K562 (cell line): Measurements from ENCODE around the gene DHRS12. TPM values are rescaled to one million over a fixed set of nuclear protein-coding genes. Genes with fewer than 3 reads are reported as not detected.

ENCODE experiments used
- ATAC-seq: fragments of 200-7000 bp; cut with Tn5 transposase; 3 replicates; pipeline ENCODE4 v1.9.1; 2020; ENCODE audit warnings: moderate library complexity
- BruUV-seq: library from RNA; stranded (reverse); fragments of 400-500 nt; replicated peaks from 2 replicates; lab custom pipeline; 2021; lab: Mats Ljungman, UMichigan
- CTCF ChIA-PET: fragments of 300-600 bp; formaldehyde crosslinking; extraction: SDS; loops from one replicate; lab custom pipeline; 2021; ENCODE audit warnings: low intra/inter-chr PET ratio; lab: Yijun Ruan, JAX
- POLR2A ChIA-PET: fragments of 300-600, 350-650 bp; sonication (Branson Sonifier 250); formaldehyde crosslinking; extraction: SDS; loops from one replicate; lab custom pipeline; 2021; ENCODE audit warnings: antibody characterized with exemption, inconsistent platforms; lab: Yijun Ruan, JAX
- DNase-seq, 4 experiments: peaks; one replicate each; pipeline versions ENCODE4 v3.0.0 to v3.0.0-alpha.2; 2011 to 2018; ENCODE audit warnings: low spot score in 3 of 4, mixed read lengths in 3 of 4; ENCODE audit errors: extremely low read depth in 1 of 4
- FAIRE-seq: peaks from 2 replicates; lab custom pipeline; 2011; peaks lifted over from hg19 to GRCh38; lab: Jason Lieb, UNC
- H2AFZ ChIP-seq: 2 replicates; pipeline ENCODE4 v1.6.0; 2011; ENCODE audit warnings: low read depth, low read length, control low read depth, inconsistent platforms
- H3K27ac ChIP-seq: fragments of 200-600 bp; 3 replicates; pipeline ENCODE4 v1.8.0; 2011; ENCODE audit warnings: low read depth, mild to moderate bottlenecking, control low read depth, inconsistent platforms, low read length, moderate library complexity, mixed read lengths; ENCODE audit errors: extremely low read depth
- H3K27me3 ChIP-seq, 2 experiments: fragments of 300-600 bp in 1 of 2; 2 replicates in 1 of 2; 3 replicates in 1 of 2; pipeline versions ENCODE4 v1.6.0 to v1.8.0; 2011; ENCODE audit warnings: inconsistent platforms in 2 of 2, low read length in 2 of 2, mild to moderate bottlenecking in 1 of 2, mixed read lengths in 1 of 2, moderate library complexity in 1 of 2; ENCODE audit not compliant: control insufficient read depth in 2 of 2, insufficient read depth in 2 of 2
- H3K36me3 ChIP-seq: fragments of 300-600 bp; 3 replicates; pipeline ENCODE4 v1.8.0; 2011; ENCODE audit warnings: mild to moderate bottlenecking, low read length, inconsistent platforms; ENCODE audit not compliant: control insufficient read depth, insufficient read depth
- H3K4me1 ChIP-seq, 2 experiments: fragments of 200-600 bp in 1 of 2; replicated peaks in 1 of 2; 2 replicates in 1 of 2; 3 replicates in 1 of 2; pipeline versions ENCODE4 v1.5.1 to v1.8.0; 2011; ENCODE audit warnings: inconsistent platforms in 2 of 2, low read length in 2 of 2, mild to moderate bottlenecking in 1 of 2, mixed read lengths in 1 of 2, moderate library complexity in 1 of 2; ENCODE audit not compliant: control insufficient read depth in 2 of 2, insufficient read depth in 2 of 2
- H3K4me2 ChIP-seq: 2 replicates; pipeline ENCODE4 v1.6.1; 2011; ENCODE audit warnings: low read length, control low read depth, inconsistent platforms, mixed read lengths; ENCODE audit not compliant: insufficient read depth
- H3K4me3 ChIP-seq: fragments of 200-600 bp; sonication (generic), shearing (Covaris generic); 2 replicates; pipeline ENCODE4 v1.5.1; 2016; ENCODE audit warnings: control low read depth, inconsistent platforms
- H3K79me2 ChIP-seq: fragments of 200-600 bp; 3 replicates; pipeline ENCODE4 v1.8.0; 2011; ENCODE audit warnings: low read length, inconsistent platforms; ENCODE audit not compliant: control insufficient read depth, insufficient read depth
- H3K9ac ChIP-seq, 2 experiments: 2 replicates each; pipeline versions ENCODE4 v1.6.0 to v1.6.1; 2011; ENCODE audit warnings: low read depth in 2 of 2, low read length in 2 of 2, control low read depth in 1 of 2, inconsistent platforms in 1 of 2, mild to moderate bottlenecking in 1 of 2, mixed read lengths in 1 of 2; ENCODE audit not compliant: insufficient read depth in 1 of 2
- H3K9me1 ChIP-seq: one replicate; pipeline ENCODE4 v1.6.0; 2011; ENCODE audit warnings: inconsistent platforms, mild to moderate bottlenecking, low read length, moderate library complexity; ENCODE audit not compliant: control insufficient read depth, insufficient read depth
- H3K9me3 ChIP-seq: replicated peaks from 2 replicates; pipeline ENCODE4 v1.5.1; 2011; ENCODE audit warnings: low read depth, low read length, inconsistent platforms; ENCODE audit not compliant: control insufficient read depth, insufficient read depth
- H4K20me1 ChIP-seq: replicated peaks from 2 replicates; pipeline ENCODE4 v1.6.1; 2011; ENCODE audit warnings: low read length, inconsistent platforms, mixed read lengths; ENCODE audit not compliant: control insufficient read depth, insufficient read depth
- BDP1 ChIP-seq: IDR thresholded peaks from 3 replicates; pipeline ENCODE4 v1.6.1; 2011; ENCODE audit not compliant: insufficient read length, insufficient read depth
- CBX3 ChIP-seq, 2 experiments: IDR thresholded peaks; 1 replicate in 1 of 2; 2 replicates in 1 of 2; pipeline ENCODE4 v1.6.1; 2012; ENCODE audit warnings: inconsistent platforms in 2 of 2, low read length in 2 of 2, borderline replicate concordance in 1 of 2, control low read depth in 1 of 2
- FOS ChIP-seq: IDR thresholded peaks from 3 replicates; pipeline ENCODE4 v1.6.1; 2011; ENCODE audit not compliant: insufficient read length; ENCODE audit errors: extremely low read depth
- HDAC3 ChIP-seq: fragments of 450-650 bp; IDR thresholded peaks from 2 replicates; pipeline ENCODE4 v1.6.1; 2018; ENCODE audit warnings: borderline replicate concordance, mild to moderate bottlenecking, moderate library complexity; ENCODE audit not compliant: partially characterized antibody
- HMG20B ChIP-seq: fragments of 250-450 bp; sonication (Bioruptor Pico); IDR thresholded peaks from 2 replicates; pipeline ENCODE4 v1.5.0; 2021; ENCODE audit warnings: mild to moderate bottlenecking
- NEUROD1 ChIP-seq: fragments of 150-350 bp; IDR thresholded peaks from 2 replicates; pipeline ENCODE4 v1.6.1; 2014; ENCODE audit warnings: borderline replicate concordance, low read length, low read depth; ENCODE audit not compliant: partially characterized antibody
- NFE2L1 ChIP-seq: fragments of 450-650 bp; IDR thresholded peaks from 2 replicates; pipeline ENCODE4 v1.6.1; 2016; ENCODE audit warnings: missing genetic modification characterization, low read depth, mild to moderate bottlenecking, missing compliant biosample characterization, moderate library complexity, borderline replicate concordance
- NR2F6 ChIP-seq: fragments of 450-650 bp; formaldehyde crosslinking; IDR thresholded peaks from 2 replicates; pipeline ENCODE4 v1.4.0; 2020; ENCODE audit warnings: mild to moderate bottlenecking
- RCOR1 ChIP-seq, 2 experiments: IDR thresholded peaks; 2 replicates each; pipeline ENCODE4 v1.6.1; 2012; ENCODE audit warnings: low read depth in 2 of 2, low read length in 2 of 2, borderline replicate concordance in 1 of 2, improper control_type of control experiment in 1 of 2
- TCFL5 ChIP-seq: fragments of 250-450 bp; sonication (Bioruptor Pico); conservative IDR thresholded peaks from 2 replicates; pipeline ENCODE4 v1.6.1; 2021; ENCODE audit warnings: mild to moderate bottlenecking, moderate library complexity, matching md5 sums
- ZC3H4 ChIP-seq: sonication (generic); formaldehyde crosslinking; IDR thresholded peaks from 2 replicates; pipeline ENCODE4 v1.9.0; 2021; ENCODE audit warnings: missing genetic modification reagents, borderline replicate concordance
- ZNF146 ChIP-seq: IDR thresholded peaks from one replicate; pipeline ENCODE4 v1.6.1; 2018; ENCODE audit warnings: missing compliant biosample characterization; ENCODE audit not compliant: unreplicated experiment
- ZNF318 ChIP-seq, 2 experiments: fragments of 450-650 bp; IDR thresholded peaks; 2 replicates each; pipeline ENCODE4 v1.6.1; 2016; ENCODE audit warnings: mild to moderate bottlenecking in 2 of 2, borderline replicate concordance in 1 of 2, low read depth in 1 of 2, moderate library complexity in 1 of 2
- ZNF511 ChIP-seq: sonication (generic); formaldehyde crosslinking; IDR thresholded peaks from 2 replicates; pipeline ENCODE4 v1.8.0; 2022; ENCODE audit warnings: mild to moderate bottlenecking, missing genetic modification reagents
- WGBS: fragments of 100-300 bp; shearing (Covaris generic); methylation state at CpG from one replicate; pipeline ENCODE4 v1.1.6; 2016; ENCODE audit warnings: low coverage, mixed read lengths; ENCODE audit not compliant: insufficient coverage; ENCODE audit errors: missing lambda C conversion rate; 5-methylcytosine and 5-hydroxymethylcytosine counted together
- in situ Hi-C: fragments of 300-500 bp; cut with MboI; formaldehyde crosslinking; loops from 4 replicates; pipeline ENCODE4 v1.15.0; 2018; ENCODE audit warnings: inconsistent platforms, mixed read lengths
- intact Hi-C: fragments of 100-400 bp; cut with micrococcal nuclease; formaldehyde crosslinking; loops from 2 replicates; pipeline ENCODE4 v1.14.2; 2022
- polyA plus RNA-seq, 8 experiments: library from polyadenylated mRNA; depleted of rRNA in 4 of 8; stranded (reverse) in 5 of 8; unstranded in 3 of 8; fragments of >200 nt; fragmentation: Nextera tagmentation in 2 of 8; fragmentation: Illumina TruSeq in 1 of 8; extraction: Ambion mirVana in 2 of 8; extraction: Trizol in 1 of 8; gene quantifications; 2 replicates each; pipeline versions ENCODE4 v1.2.1 to v1.2.3, GENCODE V29; 2011 to 2014; ENCODE audit warnings: inconsistent platforms in 1 of 8, missing spikeins in 1 of 8
- total RNA-seq, 7 experiments: library from RNA; depleted of rRNA in 6 of 7; stranded (reverse); fragments of >200 nt in 6 of 7; fragmentation: Illumina TruSeq in 2 of 7; extraction: Trizol in 2 of 7; gene quantifications; 2 replicates each; pipeline versions ENCODE4 v1.2.1 to v1.2.3, GENCODE V29; 2011 to 2021; ENCODE audit warnings: low replicate concordance in 1 of 7

DHRS12 gene
- total and polyA plus RNA-seq, 9 of the 15 experiments (the other 6 are each of a cell fraction or from before 2014, with no cell fraction given), result 0.62 to 2.7 (median 0.98) TPM

- Histone ChIP-seq H2AFZ (no peak overlapping the region), H3K9ac (no peak overlapping the region), H3K4me1 (peaks cover 0 to 2% of the 10 kb centered on the region in 2 experiments; a peak in 3 of 5 replicates), H4K20me1 (no peaks in the 10 kb centered on the region; the same call in 1 of the 2 replicates), H3K4me3 (no peak overlapping the region), H3K9me1 (no peaks in the 10 kb centered on the region), H3K79me2 (no peaks in the 10 kb centered on the region), H3K27ac (no peak overlapping the region), H3K36me3 (no peaks in the 10 kb centered on the region), H3K4me2 (no peak overlapping the region), H3K27me3 (peaks cover 3 to 38% of the 10 kb centered on the region in 2 experiments; a peak in 4 of 5 replicates), H3K9me3 (no peaks in the 10 kb centered on the region)
- DNase-seq, result no peak
- ATAC-seq, result no peak
- ChIA-PET CTCF (no interaction called here), POLR2A (interaction anchor here (0.7 kb wide), 1 partner anchor 996 kb away, joined by 4 read pairs; no protein-coding TSS in a partner anchor)
- 13% methylated on average over 1 of the region's 2 CpGs for WGBS
- intact Hi-C loops (no loop called here), in situ Hi-C loops (loop anchor here (10.0 kb wide), 1 partner anchor 303 kb away; the partner anchor contains the start of gene NEK5)
- no peak for FAIRE-seq
- no TSS peak for BruUV-seq
- no peak for TF ChIP-seq RCOR1 (IDR thresholded peaks at IDR 0.05; ENCODE audit: borderline replicate concordance in 1 of 2, low read depth in 2 of 2, low read length in 2 of 2)
- no peak for TF ChIP-seq TCFL5
- TF ChIP-seq FOS, result no peak
- TF ChIP-seq HMG20B (CRISPR knock-in tag), result no peak
- TF ChIP-seq NR2F6 (CRISPR knock-in tag), result no peak
- no peak for TF ChIP-seq NEUROD1
- TF ChIP-seq ZNF318 (IDR thresholded peaks at IDR 0.05; ENCODE audit: borderline replicate concordance in 1 of 2, low read depth in 1 of 2), result no peak
- no peak for TF ChIP-seq ZNF511 (CRISPR knock-in tag)
- TF ChIP-seq ZC3H4 (CRISPR knock-in tag), result no peak
- TF ChIP-seq BDP1, result no peak
- no peak for TF ChIP-seq CBX3 (IDR thresholded peaks at IDR 0.05; ENCODE audit: borderline replicate concordance in 1 of 2, low read length in 2 of 2)
- no peak for TF ChIP-seq NFE2L1 (tag)
- TF ChIP-seq ZNF146 (CRISPR knock-in tag), result no peak
- TF ChIP-seq HDAC3, result no peak
Measured at GRCh38 chr13:51821606-51822005, 17.6 kb upstream of the DHRS12 start.
